Neuron (in vitro differentiated cells): ENCODE data around the gene CLMP.
"Not testable (repeated sequence)": the region's sequence is repeated elsewhere in the genome, so short reads cannot be mapped to it uniquely, and the experiment has no call there.

Experiments used
- H2AFZ ChIP-seq: one replicate; pipeline ENCODE4 v1.6.1; 2013; ENCODE audit warnings: low read depth, mild to moderate bottlenecking, inconsistent platforms, low read length, moderate library complexity
- H3K27me3 ChIP-seq: one replicate; pipeline ENCODE4 v1.6.1; 2013; ENCODE audit warnings: low read length; ENCODE audit not compliant: insufficient read depth
- H3K36me3 ChIP-seq: one replicate; pipeline ENCODE4 v1.6.1; 2013; ENCODE audit warnings: low read length; ENCODE audit not compliant: insufficient read depth
- H3K4me1 ChIP-seq: one replicate; pipeline ENCODE4 v1.6.1; 2013; ENCODE audit warnings: low read length; ENCODE audit not compliant: insufficient read depth
- H3K4me3 ChIP-seq: 2 replicates; pipeline ENCODE4 v1.5.1; 2013; ENCODE audit warnings: mild to moderate bottlenecking, low read length, moderate library complexity
- H3K9me3 ChIP-seq: one replicate; pipeline ENCODE4 v1.6.1; 2013; ENCODE audit warnings: low read length

The CLMP gene

GRCh38 chr11:123111465-123111864 is 83.6 kb downstream of the CLMP start:
- no peaks in the 10 kb centered on the region for H3K4me1 ChIP-seq
- no peak overlapping the region for H2AFZ ChIP-seq
- no peak overlapping the region for H3K4me3 ChIP-seq
- H3K27me3 ChIP-seq, result peaks cover 3% of the 10 kb centered on the region
- no peaks in the 10 kb centered on the region for H3K9me3 ChIP-seq
- no peaks in the 10 kb centered on the region for H3K36me3 ChIP-seq

GRCh38 chr11:123110397-123110796 is 84.7 kb downstream of the CLMP start:
- Histone ChIP-seq H3K36me3 (no peaks in the 10 kb centered on the region), H3K9me3 (no peaks in the 10 kb centered on the region), H2AFZ (no peak overlapping the region), H3K27me3 (peaks cover 3% of the 10 kb centered on the region), H3K4me1 (no peaks in the 10 kb centered on the region), H3K4me3 (no peak overlapping the region)

GRCh38 chr11:123107945-123108495 is 87.0 kb downstream of the CLMP start:
- Histone ChIP-seq H3K4me1 (no peaks in the 10 kb centered on the region), H3K9me3 (no peaks in the 10 kb centered on the region), H3K4me3 (no peak overlapping the region), H3K27me3 (peaks cover 3% of the 10 kb centered on the region), H3K36me3 (no peaks in the 10 kb centered on the region), H2AFZ (no peak overlapping the region)

GRCh38 chr11:123104697-123105096 is 90.4 kb downstream of the CLMP start:
- H3K4me3 ChIP-seq, result no peak overlapping the region
- H3K36me3 ChIP-seq, result no peaks in the 10 kb centered on the region
- no peaks in the 10 kb centered on the region for H3K4me1 ChIP-seq
- H2AFZ ChIP-seq, result no peak overlapping the region
- no peaks in the 10 kb centered on the region for H3K27me3 ChIP-seq
- H3K9me3 ChIP-seq, result no peaks in the 10 kb centered on the region

- Histone ChIP-seq H3K4me1 (no peaks in the 10 kb centered on the region), H2AFZ (no peak overlapping the region), H3K4me3 (no peak overlapping the region), H3K9me3 (no peaks in the 10 kb centered on the region), H3K27me3 (no peaks in the 10 kb centered on the region), H3K36me3 (no peaks in the 10 kb centered on the region)
Measured at GRCh38 chr11:123103326-123103980, 91.6 kb downstream of the CLMP start.

- H3K4me3 ChIP-seq, result no peak overlapping the region
- H3K36me3 ChIP-seq, result no peaks in the 10 kb centered on the region
- H3K9me3 ChIP-seq, result no peaks in the 10 kb centered on the region
- no peaks in the 10 kb centered on the region for H3K27me3 ChIP-seq
- H2AFZ ChIP-seq, result no peak overlapping the region
- no peaks in the 10 kb centered on the region for H3K4me1 ChIP-seq
Measured at GRCh38 chr11:123100379-123101085, 94.5 kb downstream of the CLMP start.

GRCh38 chr11:123098990-123099389 is 96.1 kb downstream of the CLMP start:
- H3K36me3 ChIP-seq, result no peaks in the 10 kb centered on the region
- no peaks in the 10 kb centered on the region for H3K4me1 ChIP-seq
- no peak overlapping the region for H2AFZ ChIP-seq
- no peak overlapping the region for H3K4me3 ChIP-seq
- no peaks in the 10 kb centered on the region for H3K9me3 ChIP-seq
- H3K27me3 ChIP-seq, result no peaks in the 10 kb centered on the region

- H3K9me3 ChIP-seq, result no peaks in the 10 kb centered on the region
- H3K27me3 ChIP-seq, result no peaks in the 10 kb centered on the region
- H2AFZ ChIP-seq, result no peak overlapping the region
- no peaks in the 10 kb centered on the region for H3K4me1 ChIP-seq
- no peaks in the 10 kb centered on the region for H3K36me3 ChIP-seq
- no peak overlapping the region for H3K4me3 ChIP-seq
Measured at GRCh38 chr11:123093739-123094138, 101.3 kb downstream of the CLMP start.

- H3K4me3 ChIP-seq, result no peak overlapping the region
- H2AFZ ChIP-seq, result no peak overlapping the region
- H3K4me1 ChIP-seq, result no peaks in the 10 kb centered on the region
- H3K27me3 ChIP-seq, result no peaks in the 10 kb centered on the region
- H3K36me3 ChIP-seq, result no peaks in the 10 kb centered on the region
- H3K9me3 ChIP-seq, result no peaks in the 10 kb centered on the region
Measured at GRCh38 chr11:123091506-123091905, 103.5 kb downstream of the CLMP start.

- H3K4me1 ChIP-seq, H3K9me3 ChIP-seq, H2AFZ ChIP-seq, H3K4me3 ChIP-seq, H3K27me3 ChIP-seq, H3K36me3 ChIP-seq: not testable (repeated sequence)
Measured at GRCh38 chr11:123090168-123090567, 104.9 kb downstream of the CLMP start.

- H3K4me3 ChIP-seq, H3K9me3 ChIP-seq, H3K27me3 ChIP-seq, H2AFZ ChIP-seq, H3K4me1 ChIP-seq, H3K36me3 ChIP-seq: not testable (repeated sequence)
Measured at GRCh38 chr11:123088896-123089295, 106.2 kb downstream of the CLMP start.

- not testable (repeated sequence) for H3K27me3 ChIP-seq, H3K4me1 ChIP-seq, H3K9me3 ChIP-seq, H3K4me3 ChIP-seq, H3K36me3 ChIP-seq, H2AFZ ChIP-seq
Measured at GRCh38 chr11:123087657-123088056, 107.4 kb downstream of the CLMP start.

GRCh38 chr11:123086305-123086704 is 108.7 kb downstream of the CLMP start:
- Histone ChIP-seq H3K9me3 (no peaks in the 10 kb centered on the region), H3K4me3 (no peak overlapping the region), H3K4me1 (no peaks in the 10 kb centered on the region), H3K27me3 (no peaks in the 10 kb centered on the region), H2AFZ (no peak overlapping the region), H3K36me3 (no peaks in the 10 kb centered on the region)
